GM19035 (cell line): Measurements from ENCODE around the gene CARMIL1.

ENCODE experiments used
- ATAC-seq: cut with Tn5 transposase; IDR thresholded peaks from one replicate; pipeline ENCODE4 v1.9.1; 2021; ENCODE audit not compliant: unreplicated experiment

CARMIL1 gene

DNA sequence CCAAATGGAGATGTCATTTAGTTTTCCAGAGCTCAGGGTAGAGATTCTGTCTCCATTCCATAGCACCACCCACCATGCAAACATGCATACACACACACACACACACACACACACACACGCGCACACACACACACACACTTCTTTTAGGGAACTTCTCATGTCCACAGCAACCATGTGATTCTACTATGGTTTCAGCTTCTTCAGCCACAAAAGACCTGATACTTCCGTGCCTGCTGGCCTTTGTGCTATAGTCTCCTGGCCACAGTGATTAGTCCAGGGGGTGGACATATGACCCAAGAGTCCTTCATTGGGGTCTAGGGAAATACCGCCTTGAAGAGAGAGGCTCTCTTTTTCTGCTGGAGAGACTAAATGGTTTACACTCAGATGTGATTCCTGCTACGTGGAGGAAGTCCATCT lies 53.5 kb downstream of the CARMIL1 start:
- no peak for ATAC-seq

DNA sequence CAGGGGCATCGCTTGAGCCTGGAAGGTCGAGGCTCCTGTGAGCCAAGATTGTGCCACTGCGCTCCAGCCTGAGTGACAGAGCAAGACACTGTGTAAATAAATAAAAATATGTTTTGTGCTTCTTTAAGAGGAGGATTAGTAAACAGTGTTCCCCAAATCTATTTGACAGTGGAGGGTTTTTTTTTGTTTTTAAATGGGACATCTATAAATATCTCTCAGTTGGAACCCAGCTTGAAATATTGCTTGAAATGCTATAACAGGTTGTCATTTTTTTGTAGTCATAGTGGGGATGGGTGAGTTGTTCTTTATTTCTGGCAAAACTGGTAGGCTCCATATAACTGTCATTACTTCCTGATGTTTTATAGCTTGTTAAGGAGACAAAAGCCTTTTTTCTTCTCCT lies 54.3 kb downstream of the CARMIL1 start:
- ATAC-seq = no peak

DNA sequence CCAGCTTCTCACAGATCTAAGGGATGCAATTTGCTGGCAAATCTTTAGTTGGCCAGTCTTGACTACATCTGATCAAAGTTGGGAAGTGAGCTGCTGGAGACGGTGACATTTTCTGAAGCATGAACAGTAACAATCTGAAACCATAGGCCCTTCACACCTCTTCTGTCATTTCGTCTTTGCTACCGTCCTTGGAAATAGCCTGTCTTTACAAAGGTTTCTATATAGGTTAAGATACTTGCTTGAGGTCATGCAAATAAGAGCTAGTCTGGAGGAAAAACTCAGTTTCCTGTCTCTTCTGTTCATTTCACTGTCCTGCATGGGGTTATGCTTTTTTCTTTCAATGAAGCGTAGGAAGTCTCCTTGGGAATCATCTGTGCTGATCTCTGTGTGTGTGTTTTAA lies 55.6 kb downstream of the CARMIL1 start:
- no peak for ATAC-seq

DNA sequence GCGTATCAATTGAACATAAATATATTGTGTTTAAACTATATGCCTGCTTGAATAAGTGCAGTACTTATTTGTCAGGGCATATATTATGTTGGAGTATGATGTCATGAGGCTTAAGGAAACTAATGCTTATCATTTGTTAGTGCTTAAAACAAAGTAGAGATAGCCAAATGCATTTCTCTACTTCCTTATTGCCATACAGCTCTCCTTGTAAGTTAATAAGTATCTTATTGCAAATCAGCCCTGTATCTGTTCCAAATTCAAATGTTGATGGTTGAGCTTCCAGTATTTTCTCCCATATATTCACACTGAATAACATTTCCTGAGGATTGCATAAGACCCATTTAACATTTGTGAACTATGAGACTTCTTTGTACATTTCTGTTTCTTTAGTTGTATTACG lies 57.8 kb downstream of the CARMIL1 start:
- ATAC-seq = no peak

DNA sequence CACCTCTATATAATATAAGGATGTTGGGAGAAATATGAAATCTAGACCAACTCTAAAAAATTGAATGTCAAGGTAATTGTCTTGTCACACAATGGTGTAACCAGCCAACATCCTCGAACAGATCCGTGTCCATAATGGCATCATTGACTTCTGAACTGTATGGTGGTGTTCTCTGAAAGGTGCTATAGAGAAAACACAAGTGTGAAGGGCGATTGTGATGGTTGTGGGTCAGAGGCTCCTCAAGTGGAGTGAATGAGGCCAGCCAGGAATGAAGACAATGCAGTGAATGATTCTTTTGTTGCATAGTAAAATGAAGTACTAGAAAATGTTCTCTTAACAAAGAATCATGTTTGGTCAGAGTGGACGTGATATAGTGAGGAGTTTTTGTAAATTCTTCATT lies 58.3 kb downstream of the CARMIL1 start:
- ATAC-seq = no peak

DNA sequence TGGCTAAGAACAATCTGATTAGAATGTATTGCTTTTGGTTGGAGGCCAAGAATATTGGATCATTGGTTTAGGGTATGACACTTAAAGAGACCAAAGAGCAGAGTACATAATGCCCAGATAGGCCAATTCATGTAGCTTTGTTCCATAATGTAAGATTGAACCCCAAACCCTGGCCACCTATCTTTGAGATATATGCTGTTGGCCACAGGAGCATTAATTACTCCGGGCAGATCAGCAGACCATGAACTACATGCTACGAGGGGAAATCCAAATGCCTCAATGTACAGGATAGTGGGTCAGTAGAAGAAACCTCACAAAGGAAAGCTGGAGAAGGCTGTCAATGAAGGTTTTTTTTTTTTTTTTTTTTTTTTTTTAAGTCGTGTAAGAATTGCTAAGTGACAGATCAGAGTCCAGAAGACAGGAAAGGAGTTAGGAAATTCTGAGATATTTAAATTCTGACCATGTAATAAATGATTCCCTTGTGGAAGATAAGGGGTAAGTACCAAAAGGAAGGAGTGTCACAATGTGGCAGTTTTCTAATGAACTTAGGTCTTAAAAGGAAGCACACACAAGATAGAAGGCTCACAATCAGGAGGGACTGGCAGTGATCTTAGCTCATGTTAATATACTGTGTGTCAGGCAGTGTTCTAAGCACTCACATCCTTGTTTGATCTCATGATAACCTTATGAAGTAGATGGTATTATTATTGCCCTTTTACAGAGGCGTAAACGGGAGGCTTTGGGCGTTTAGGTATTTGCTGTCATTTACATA lies 61.4 kb downstream of the CARMIL1 start:
- no peak for ATAC-seq

DNA sequence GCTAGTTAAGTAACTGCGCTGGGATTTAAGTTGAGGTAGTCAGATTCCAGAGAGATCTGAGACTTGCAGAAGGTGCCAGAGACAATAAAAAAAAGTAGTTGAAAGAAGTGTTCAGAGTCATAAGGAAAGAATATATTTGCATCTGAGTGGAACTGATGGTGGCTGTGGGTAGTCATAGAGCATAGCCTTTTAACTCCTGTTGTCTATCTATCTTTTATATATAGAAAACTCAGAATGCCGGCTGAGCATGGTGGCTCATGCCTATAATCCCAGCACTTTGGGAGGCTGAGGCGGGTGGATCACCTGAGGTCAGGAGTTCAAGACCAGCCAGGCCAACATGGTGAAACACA lies 62.0 kb downstream of the CARMIL1 start:
- no peak for ATAC-seq

DNA sequence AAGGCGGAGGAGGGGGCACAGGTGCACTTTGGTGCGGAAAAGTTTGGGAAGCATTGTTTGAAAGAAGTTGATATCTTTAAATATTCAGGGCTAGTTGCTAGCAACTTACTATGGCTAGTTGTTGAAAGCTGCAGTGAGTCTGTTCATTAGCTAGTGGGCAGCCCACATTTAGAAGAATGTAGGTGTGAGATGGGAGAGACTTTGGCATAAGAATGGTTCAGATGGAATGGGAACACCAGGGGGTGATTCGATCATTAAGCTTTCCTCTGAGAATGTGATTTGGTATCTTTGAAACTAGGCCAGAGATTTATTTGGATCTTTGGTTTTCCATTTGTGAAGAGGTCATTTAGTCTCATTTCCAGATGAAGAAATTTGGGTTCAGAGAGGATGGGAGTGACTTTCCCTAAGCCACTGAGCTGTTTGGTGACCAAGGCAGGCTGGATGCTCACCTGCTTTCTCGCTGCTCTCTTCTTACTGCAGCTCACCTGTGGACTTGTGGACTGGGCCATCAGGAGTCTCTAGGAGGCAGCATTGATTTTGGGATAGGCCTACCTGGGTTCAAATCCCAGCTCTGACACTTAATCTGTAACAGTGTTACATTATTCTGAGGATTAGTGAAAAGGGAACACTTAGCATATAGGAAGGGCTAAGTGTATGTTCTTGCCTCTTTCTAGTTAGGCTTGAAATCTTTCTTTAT lies 62.9 kb downstream of the CARMIL1 start:
- no peak for ATAC-seq

DNA sequence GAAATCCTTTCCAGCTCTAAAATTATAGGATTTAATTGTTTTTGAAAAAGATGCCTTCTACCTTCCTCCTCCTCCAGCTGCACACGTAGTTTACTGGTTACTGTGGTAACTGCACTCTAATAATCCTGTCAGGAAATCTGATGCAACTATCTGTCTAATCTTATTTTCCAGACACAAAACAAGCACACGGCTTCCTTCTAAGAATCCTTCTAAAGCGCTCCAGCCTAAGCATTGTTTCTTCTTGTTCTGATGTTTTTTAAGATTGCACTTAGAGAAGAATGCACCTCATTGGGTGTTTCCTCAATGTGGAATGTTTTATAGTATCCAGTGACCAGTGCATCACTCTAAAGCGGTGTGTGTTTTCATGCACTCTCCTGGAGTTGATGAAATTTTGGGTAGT lies 63.6 kb downstream of the CARMIL1 start:
- no peak for ATAC-seq

DNA sequence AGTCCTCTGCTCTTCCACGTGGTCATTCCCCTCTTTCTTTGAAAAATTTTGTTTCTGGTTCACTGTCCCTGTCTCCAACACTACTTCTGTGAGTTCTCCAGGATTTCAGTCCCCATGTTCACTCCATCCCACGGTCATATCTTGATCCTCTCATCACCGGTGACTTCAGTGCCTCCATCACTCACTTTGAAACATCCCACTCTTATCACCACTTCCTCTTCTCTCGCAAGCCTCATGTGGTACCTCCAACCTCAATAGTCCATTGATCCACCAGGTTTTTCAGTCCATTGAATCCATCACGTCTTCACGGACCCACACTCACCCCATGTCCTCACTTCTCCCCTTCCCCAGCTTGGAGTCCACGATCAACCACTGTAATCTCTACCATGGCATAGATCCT lies 64.8 kb downstream of the CARMIL1 start:
- ATAC-seq = no peak

DNA sequence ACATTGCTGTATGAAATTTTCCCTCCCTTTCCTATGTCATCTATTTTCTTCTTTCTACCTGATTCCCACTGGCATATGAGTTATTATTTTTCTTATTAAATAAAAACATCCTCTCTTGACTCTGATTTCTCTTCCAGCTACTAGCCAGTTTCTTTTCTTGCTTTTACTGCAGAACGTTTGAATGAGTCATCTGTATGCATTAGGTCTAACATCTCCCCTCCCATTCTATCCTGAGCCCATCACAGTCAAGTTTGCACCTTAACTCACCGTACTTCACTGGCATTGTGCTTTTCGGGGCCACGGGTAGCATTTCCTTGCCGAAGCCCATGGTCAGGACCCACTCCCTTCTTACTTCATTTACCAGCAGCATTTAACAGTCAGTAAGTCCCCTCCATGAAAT lies 65.7 kb downstream of the CARMIL1 start:
- no peak for ATAC-seq

DNA sequence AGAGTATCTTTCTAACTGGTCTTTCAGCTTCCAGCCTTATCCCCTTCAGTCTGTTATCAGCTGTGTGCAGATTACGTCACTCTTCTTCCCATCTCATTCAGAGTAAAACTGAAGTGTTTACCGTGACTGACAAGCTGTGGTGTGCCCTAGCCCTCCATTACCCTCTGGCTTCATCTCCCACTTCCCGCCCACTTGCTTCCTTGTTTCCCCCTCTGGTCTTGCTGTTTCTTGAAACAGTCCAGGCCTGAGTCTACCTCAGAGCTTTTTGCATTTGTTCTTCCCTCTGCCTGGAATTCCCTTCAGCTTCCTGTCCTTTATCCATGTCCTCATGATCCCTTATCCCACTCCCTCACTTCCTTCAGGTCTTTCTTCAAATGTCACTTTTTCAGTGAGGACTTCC lies 66.9 kb downstream of the CARMIL1 start:
- no peak for ATAC-seq

DNA sequence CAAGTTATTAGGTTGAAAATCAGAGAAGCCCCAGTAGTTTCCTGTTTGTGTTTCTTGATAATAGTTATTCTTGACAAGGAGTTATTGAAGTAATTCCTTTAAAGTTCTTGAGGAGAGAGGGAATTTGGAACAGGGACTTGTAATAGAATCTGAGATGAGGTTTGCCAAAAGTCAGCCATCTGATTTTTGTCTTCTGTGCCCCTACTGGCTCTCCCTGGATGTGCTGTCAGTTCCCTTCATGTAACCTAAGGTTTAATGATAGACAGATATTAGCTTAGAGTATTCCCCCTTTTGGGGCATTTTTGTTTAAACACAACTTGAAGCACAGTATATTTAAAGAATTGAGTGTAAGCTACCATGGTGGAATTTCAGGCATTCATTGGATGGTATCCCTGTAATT lies 71.4 kb downstream of the CARMIL1 start:
- ATAC-seq = no peak

DNA sequence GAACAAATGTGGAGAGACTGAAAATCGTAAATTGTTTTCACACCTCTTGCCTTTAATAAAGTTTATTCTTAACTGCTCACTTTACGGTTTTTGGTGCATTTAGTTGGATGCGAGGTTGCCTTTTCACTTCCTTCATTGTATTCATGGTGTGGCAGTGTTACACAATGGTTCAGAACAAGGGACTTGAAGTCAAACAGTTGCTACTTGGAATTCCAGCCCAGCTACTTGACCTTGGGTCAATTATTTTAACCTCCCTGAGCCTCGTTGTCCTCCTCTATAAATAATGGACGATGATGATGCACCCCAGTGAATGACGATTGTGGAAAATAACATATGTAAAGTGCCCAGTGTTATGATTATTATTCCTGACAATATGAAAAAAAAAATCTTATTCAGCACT lies 72.3 kb downstream of the CARMIL1 start:
- ATAC-seq = no peak

DNA sequence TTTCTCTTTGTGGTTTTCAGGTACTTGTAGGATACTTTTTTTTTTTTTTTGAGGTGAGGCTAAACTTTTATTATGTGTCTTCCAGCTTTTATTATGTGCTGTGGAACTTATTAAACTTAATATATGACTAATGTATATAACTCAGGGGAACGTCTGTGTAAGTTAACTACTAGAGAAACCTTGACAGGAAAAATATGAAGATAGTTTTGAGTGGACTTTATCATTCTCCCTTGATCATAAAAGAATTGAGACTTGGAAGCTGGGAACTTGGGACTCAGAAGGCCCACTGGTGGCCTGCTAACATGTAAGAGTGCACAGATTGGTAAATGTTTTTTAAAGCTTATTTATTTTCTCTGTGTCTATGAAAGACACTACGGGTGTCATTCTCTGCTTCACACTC lies 73.1 kb downstream of the CARMIL1 start:
- no peak for ATAC-seq

DNA sequence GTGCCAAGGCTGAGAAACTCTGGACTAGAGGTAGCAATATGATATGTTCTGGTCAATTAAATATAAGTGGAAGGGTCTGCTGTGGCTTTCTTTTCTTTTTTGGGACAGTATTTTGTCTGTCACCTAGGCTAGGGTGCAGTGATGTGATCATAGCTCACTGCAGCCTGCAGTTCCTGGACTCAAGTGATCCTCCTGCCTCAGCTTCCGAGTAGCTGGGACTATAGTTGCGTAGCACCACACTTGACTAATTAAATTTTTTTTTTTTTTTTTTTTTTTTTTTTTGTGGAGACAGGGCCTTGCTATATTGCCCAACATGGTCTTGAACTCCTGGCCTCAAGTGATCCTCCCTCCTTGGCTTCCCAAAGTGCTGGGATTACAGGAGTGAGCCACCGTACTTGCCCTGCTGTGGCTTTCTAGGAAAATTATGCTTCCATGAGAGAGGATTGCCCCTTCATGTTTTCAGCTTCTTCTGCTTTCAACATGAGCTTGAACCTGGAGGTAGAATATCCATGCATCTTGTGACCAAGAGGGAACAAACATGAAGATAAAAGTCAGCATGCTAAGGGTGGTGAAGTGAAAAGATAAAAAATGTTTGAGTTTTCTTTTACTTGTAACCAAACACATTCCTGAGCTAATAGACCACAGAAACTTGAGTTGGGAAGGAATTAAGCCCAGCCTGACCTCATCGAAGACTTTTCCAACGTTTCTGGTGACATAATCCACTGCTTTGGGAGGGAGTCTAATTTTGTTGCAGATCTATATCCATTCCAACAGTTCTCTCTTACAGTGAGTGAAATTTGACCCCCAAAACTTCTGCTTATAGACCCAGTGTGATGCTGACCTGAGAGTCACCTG lies 75.1 kb downstream of the CARMIL1 start:
- ATAC-seq = no peak

DNA sequence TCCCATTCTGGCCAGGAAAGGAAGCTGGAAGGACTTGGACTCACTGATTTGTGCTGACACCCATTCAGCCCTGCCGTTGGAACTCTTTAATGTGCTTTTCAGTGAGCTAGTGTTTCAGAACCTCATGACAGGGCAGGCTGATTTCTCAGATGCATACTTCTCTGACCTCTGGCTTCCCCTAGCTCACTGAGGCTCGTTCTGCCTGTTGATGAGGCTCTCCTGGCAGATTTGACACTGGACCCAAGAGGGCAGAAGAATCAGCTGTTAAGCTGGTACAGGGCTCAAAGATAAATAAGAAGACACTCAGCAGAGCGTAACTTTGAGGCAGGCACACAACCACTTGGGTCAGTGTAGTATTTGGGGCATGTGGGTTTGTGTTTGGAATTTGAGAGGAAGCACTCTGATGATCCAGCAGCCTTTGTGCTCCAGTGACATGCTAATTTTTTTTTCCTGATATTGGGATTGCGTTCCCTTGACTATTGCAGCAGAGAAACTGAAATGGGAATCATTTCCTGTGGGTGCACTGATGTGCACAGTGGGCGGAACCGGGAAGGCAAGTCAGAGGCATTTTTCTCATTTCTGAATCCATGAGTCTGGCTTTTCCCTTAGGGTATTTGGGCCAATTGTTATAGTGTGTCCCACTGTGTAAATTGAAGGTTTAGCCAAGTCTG lies 80.2 kb downstream of the CARMIL1 start:
- no peak for ATAC-seq

DNA sequence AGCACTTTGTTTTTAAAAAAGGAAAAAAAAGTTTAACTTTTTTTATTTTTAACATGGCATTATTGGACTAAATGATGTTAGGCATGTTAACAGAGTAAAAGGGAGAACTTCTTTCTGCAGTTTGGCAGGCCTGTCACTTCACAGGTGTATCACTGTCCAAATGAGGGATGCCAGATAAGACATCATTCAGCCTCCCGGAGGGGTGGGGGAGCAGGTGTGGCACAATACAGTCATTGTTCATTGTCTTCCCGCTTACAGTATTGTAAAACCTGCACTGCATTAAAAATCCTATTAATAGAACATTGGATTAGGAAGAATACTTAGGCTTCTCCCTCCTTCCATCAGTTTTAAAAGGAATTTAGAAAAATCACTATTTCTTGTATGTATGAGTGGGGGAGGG lies 80.7 kb downstream of the CARMIL1 start:
- ATAC-seq = no peak

DNA sequence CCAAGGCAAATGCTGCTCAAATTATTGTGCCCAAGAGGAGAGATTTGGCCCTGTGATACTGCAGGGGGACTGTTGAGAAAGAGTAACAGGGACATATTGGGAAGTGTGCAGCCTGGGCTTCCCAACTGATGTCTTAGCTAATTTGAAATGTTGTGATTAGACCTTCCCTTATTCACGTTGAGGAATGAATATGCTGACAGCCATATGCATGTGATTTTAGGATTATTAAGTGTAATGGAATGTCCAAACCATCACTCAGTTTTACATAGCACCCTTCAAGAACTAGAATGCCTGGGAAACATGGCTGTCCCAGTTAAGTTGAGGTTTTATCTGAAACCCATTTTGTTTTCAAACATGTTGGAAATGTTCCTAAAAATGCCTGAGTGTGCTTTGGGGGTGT lies 81.4 kb downstream of the CARMIL1 start:
- ATAC-seq = no peak

DNA sequence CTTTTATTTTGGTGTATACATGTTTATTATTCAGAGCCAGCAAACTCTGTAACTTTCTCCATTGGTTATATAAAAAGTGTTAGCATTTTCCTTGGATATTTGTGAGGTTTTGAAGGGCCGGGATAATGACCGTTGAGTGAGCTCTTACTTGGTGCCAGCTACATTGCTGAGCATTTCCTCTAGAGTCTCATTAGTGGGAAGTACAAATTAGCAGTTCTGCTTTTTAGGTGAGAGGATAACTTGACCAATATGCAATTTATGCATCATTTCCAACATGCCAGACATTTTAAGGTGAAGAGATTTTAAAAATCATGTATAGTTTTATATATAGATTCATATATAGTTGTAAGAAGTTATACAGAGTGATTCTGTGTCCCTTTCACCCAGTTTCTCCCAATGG lies 84.3 kb downstream of the CARMIL1 start:
- ATAC-seq = no peak

DNA sequence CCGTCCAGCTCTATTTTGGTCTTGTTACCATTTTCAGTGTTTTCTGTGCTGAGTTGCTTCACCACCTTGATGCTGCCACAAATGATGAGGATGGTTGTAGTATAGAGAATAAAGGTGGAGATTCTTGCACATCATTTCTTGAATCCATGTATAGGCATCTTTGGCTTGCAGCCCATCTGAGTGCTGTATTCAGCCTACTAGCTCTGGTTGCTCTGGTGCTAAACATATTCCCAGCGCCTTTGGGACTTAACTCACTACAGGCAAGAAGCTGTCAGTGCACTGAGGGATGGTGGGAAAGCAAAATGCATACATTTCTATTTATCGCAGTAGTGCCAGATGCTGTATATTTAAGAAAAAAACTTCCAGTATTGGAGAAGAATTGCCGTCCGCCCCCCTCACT lies 86.0 kb downstream of the CARMIL1 start:
- no peak for ATAC-seq
